Muscle layer of colon (tissue), 2 donors: ENCODE results near the gene TLR5.

Experiments
- H3K27ac ChIP-seq: one replicate; pipeline ENCODE4 v1.7.0; 2013; ENCODE audit warnings: low read depth, mild to moderate bottlenecking, low read length, moderate library complexity
- H3K27me3 ChIP-seq, 2 donors: one replicate each; pipeline ENCODE4 v1.7.0; 2013; ENCODE audit warnings: low read length in 2 of 2, mild to moderate bottlenecking in 2 of 2; ENCODE audit not compliant: insufficient read depth in 2 of 2, control insufficient read depth in 1 of 2
- H3K36me3 ChIP-seq: one replicate; pipeline ENCODE4 v1.7.0; 2013; ENCODE audit warnings: mild to moderate bottlenecking, low read length; ENCODE audit not compliant: insufficient read depth
- H3K4me1 ChIP-seq: one replicate; pipeline ENCODE4 v1.7.0; 2013; ENCODE audit warnings: mild to moderate bottlenecking, low read length; ENCODE audit not compliant: insufficient read depth
- H3K4me3 ChIP-seq, 2 donors: one replicate each; pipeline ENCODE4 v1.7.0; 2013; ENCODE audit warnings: low read length in 2 of 2, low read depth in 1 of 2, mild to moderate bottlenecking in 1 of 2, moderate library complexity in 1 of 2
- H3K9ac ChIP-seq: one replicate; pipeline ENCODE4 v1.7.0; 2013; ENCODE audit warnings: low read length
- H3K9me3 ChIP-seq: one replicate; pipeline ENCODE4 v1.7.0; 2013; ENCODE audit warnings: mild to moderate bottlenecking, low read length
- donor health status: abdominal sarcoma.
- donor health status: Adenocarcinoma of cecum.

Gene TLR5

DNA sequence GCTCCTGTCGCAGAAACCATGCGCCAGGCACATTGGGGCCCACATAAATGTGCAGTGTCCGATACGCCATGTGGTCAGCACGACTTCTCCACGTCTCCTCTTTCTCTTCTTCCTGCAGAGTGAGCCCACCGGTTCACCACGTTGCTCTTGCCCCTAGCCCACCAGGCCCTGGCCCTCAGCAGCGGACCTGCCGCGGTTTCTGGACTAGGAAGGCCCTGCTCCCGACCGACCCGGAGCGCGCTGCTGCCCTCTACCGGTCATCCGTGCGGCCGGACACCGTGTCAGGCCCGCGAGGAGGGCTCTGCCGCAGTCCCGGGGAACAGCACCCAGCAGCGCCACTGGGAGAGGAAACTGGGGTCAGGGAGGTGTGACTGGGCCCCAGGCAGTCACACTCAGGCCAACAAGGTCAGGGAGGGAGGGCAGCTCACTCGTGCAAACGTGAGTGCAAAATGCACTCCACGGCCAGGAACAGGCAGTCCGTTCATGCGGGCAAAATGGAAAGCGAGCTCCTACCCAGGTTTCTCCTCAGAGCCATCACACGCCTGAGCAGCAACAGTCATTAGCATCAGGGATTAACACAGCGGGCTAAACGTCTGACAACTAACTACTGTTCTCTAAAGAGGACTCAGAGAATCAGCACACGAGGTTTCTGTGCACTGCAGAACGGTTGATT lies 13.7 kb downstream of the TLR5 start:
- peak overlapping the region; percentile 43 for H3K27ac ChIP-seq
- H3K27me3 ChIP-seq, result no peaks in the 10 kb centered on the region
- no peak overlapping the region for H3K9ac ChIP-seq
- H3K36me3 ChIP-seq, result no peaks in the 10 kb centered on the region
- H3K9me3 ChIP-seq, result no peaks in the 10 kb centered on the region
- H3K4me1 ChIP-seq, result peaks cover 9% of the 10 kb centered on the region
- H3K4me3 ChIP-seq, result peak overlapping the region in 1 of 2 donors; percentile 35

DNA sequence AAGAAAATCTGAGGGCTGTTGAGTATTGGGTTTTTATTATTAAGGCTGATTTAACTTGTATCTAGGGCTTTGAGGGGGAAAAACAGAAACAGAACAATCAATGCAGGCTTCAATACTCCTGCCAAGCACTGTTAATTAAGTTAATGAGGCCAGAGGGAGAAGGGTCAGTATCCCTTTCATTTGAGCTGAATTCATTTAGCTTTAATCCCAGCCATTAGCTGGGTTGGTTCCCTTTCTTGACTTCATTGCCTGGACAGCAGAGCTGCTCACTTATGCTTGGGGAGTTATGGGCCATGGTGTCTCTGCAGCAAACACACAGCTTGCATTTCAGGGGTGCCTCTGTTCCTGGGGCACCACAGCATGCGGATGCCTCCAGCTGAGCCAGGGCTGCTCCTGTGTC lies 16.3 kb downstream of the TLR5 start:
- Histone ChIP-seq H3K27ac (no peak overlapping the region), H3K27me3 (no peaks in the 10 kb centered on the region), H3K4me3 (no peak overlapping the region), H3K36me3 (no peaks in the 10 kb centered on the region), H3K9me3 (no peaks in the 10 kb centered on the region), H3K9ac (no peak overlapping the region), H3K4me1 (peaks cover 8% of the 10 kb centered on the region)

DNA sequence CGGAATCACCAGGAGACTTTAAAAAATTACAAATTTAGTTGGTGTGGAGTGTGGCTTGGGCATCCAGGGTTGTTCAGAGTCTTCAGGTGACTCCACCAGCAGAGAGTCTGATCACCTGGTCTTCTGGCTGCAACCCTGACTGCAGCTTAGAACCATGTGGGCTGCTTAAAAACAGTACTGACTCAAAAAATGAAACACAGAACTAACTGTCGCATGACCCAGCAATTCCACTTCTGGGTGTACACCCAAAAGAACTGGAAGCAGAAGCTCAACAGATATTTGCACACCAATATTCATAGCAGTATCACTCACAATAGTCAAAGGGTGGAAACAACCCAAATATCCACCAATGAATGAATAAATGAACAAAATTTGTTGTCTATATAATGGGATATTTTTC lies 17.3 kb downstream of the TLR5 start:
- H3K9ac ChIP-seq, result no peak overlapping the region
- H3K4me3 ChIP-seq, result no peak overlapping the region
- peaks cover 8% of the 10 kb centered on the region for H3K4me1 ChIP-seq
- no peak overlapping the region for H3K27ac ChIP-seq
- no peaks in the 10 kb centered on the region for H3K9me3 ChIP-seq
- no peaks in the 10 kb centered on the region for H3K36me3 ChIP-seq
- H3K27me3 ChIP-seq, result no peaks in the 10 kb centered on the region

DNA sequence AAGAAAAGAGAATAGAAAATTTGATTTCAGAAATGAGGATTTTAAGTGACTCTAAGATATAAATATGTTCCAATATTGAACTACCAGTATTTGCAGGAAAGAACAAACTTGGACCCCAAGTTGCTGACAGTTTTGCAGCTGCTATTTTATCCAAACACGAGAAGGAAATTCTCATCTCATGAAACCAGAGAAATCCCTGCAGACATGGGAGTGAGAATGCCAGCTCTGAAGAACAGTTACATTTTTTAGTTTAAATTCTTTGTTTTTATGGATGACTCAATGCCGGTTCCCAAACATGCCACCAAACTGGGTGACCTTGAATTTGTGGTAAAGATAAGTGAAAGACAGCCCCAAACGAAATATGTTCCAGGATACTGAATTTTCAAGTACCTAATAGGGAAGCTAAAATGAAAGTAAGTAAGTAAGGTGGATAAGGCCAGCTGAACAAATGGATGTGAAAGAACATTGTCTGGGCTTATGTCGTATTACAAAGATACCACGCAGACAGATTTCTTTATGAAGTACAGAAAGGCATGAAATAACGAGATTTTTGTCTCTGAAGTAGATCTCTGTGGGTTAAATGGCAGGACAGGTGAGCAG lies 19.9 kb downstream of the TLR5 start:
- peak overlapping the region in 1 of 2 donors; percentile 33 for H3K4me3 ChIP-seq
- H3K27ac ChIP-seq, result no peak overlapping the region

DNA sequence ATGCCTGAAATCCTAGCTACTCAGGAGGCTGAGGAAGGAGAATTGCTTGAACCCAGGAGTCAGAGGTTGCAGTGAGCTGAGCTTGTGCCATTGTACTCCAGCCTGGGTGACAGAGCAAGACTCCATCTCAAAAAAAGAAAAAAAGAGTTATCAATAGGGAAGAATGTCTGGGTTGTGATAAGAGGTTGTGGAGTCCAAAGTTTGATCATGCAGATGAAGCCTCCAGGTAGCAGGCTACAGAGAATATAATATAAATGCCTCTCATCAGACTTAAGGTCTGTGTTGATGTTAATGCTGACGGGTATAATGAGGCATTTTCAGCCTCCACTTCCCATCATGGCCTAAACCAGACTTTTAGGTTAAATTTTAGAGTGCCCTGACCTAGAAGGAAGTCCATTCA lies 24.6 kb downstream of the TLR5 start:
- Histone ChIP-seq H3K27ac (no peak overlapping the region), H3K9me3 (no peaks in the 10 kb centered on the region), H3K4me3 (no peak overlapping the region), H3K36me3 (no peaks in the 10 kb centered on the region), H3K9ac (no peak overlapping the region), H3K4me1 (peaks cover 31% of the 10 kb centered on the region), H3K27me3 (no peaks in the 10 kb centered on the region)

More for the DNA sequence above, 19.9 kb downstream of the TLR5 start:
- Histone ChIP-seq H3K36me3 (no peaks in the 10 kb centered on the region), H3K27me3 (no peaks in the 10 kb centered on the region), H3K9ac (no peak overlapping the region), H3K4me1 (peaks cover 8% of the 10 kb centered on the region), H3K9me3 (no peaks in the 10 kb centered on the region)

DNA sequence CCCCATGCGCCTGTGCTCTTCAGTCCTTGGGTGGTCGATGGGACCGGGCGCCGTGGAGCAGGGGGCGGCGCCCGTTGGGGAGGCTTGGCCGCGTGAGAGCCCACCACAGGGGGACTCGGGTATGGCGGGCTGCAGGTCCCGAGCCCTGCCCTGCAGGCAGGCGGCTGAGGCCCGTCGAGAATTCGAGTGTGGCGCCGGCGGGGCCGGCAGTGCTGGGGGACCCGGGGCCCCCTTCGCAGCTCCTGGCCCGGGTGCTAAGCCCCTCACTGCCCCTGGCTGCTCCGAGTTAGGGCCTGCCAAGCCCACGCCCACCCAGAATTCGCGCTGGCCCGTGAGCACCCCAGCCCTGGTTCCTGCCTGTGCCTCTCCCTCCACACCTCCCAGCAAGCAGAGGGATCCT lies 26.1 kb downstream of the TLR5 start:
- Histone ChIP-seq H3K27ac (no peak overlapping the region), H3K4me1 (peaks cover 27% of the 10 kb centered on the region), H3K27me3 (no peaks in the 10 kb centered on the region), H3K9me3 (no peaks in the 10 kb centered on the region), H3K4me3 (no peak overlapping the region), H3K36me3 (no peaks in the 10 kb centered on the region), H3K9ac (no peak overlapping the region)

DNA sequence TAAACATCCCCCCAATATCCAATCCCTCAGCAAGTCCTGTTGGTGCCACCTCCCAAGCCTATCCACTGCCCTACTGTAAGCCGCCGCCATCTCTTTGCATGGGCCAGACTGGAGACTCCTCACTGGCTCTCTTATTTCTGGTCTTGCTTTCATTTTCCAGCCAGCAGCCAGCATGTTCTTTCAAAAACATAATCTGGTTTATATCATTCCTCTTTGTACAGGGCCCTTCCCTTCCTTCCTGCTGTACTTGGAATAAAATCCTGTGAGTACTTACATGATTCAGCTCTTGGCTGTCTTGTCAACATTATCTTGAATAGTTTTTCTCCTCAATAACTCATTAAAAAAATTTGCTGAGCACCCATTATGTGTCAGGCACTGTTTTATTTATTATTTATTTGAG lies 28.2 kb downstream of the TLR5 start:
- Histone ChIP-seq H3K27me3 (no peaks in the 10 kb centered on the region), H3K36me3 (no peaks in the 10 kb centered on the region), H3K9me3 (no peaks in the 10 kb centered on the region), H3K4me1 (peaks cover 27% of the 10 kb centered on the region), H3K9ac (peak overlapping the region; percentile 24), H3K27ac (peak overlapping the region; percentile 76), H3K4me3 (peak overlapping the region in 1 of 2 donors; percentile 25)

DNA sequence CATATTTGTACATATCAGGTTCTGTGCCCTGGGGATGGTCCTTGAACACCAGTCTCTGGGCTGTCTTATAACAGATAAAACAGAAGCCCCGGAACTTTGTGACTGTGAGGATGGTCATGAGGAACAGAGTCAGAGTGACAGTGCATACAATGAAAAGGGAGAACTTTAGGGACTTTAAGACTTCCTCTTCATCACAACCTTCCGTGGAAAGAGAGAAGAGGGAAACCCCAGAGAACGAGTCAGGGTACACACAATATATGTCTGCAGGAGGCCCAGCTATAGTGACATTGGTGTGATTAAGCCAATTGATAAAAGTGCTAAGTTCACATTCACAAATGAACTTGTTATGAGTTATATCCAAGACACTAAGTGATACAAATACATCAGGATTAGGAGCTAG lies 32.1 kb downstream of the TLR5 start:
- H3K4me3 ChIP-seq, result no peak overlapping the region
- no peaks in the 10 kb centered on the region for H3K9me3 ChIP-seq
- H3K4me1 ChIP-seq, result peaks cover 29% of the 10 kb centered on the region
- H3K27me3 ChIP-seq, result no peaks in the 10 kb centered on the region
- H3K27ac ChIP-seq, result no peak overlapping the region
- H3K9ac ChIP-seq, result no peak overlapping the region
- H3K36me3 ChIP-seq, result no peaks in the 10 kb centered on the region

DNA sequence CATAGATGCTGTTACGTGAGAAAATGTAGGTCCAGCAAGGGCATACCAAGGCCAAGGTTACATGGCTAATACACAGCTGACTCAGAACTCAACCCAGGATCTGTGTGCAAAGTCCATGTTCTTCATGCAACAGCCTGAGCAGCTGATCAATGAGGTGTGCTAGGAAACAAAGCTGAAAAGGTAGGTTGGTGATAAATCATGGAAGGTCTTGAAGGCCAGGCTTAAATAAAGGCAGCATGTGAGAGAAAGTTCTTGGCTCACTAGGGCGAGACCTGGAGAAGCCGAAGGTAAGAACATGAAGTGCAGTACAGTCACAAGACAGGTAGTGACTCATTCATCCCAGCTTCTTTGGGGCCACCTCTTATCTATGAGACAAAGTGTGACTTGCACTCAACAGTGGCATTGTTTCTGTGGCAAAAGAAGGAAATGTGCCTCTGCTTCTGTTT lies 33.4 kb downstream of the TLR5 start:
- H3K9ac ChIP-seq, result no peak overlapping the region
- H3K9me3 ChIP-seq, result no peaks in the 10 kb centered on the region
- H3K4me1 ChIP-seq, result peaks cover 18% of the 10 kb centered on the region
- no peaks in the 10 kb centered on the region for H3K27me3 ChIP-seq
- no peaks in the 10 kb centered on the region for H3K36me3 ChIP-seq
- H3K27ac ChIP-seq, result no peak overlapping the region
- H3K4me3 ChIP-seq, result no peak overlapping the region

DNA sequence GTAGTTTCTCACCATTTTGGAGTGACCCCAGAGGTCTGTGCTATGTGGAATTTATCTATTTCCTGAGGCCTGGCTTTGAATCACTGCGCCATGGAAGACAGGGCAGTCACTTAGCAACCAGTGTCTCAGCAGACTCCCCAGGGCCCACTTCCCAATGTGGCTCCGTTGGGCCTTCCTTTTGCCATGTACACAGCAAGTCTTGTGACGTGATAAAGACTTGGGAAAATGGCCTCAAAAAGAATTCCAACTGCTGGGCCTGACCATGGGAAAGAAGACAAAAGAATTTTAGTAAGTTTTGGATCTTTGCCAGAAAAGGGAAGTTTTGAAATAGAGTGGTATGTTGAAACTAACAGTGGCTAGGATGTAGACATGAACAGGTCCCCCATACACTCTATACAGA lies 36.2 kb downstream of the TLR5 start:
- Histone ChIP-seq H3K4me3 (no peak overlapping the region), H3K27ac (no peak overlapping the region), H3K9me3 (no peaks in the 10 kb centered on the region), H3K36me3 (no peaks in the 10 kb centered on the region), H3K9ac (no peak overlapping the region), H3K27me3 (no peaks in the 10 kb centered on the region), H3K4me1 (peaks cover 8% of the 10 kb centered on the region)

DNA sequence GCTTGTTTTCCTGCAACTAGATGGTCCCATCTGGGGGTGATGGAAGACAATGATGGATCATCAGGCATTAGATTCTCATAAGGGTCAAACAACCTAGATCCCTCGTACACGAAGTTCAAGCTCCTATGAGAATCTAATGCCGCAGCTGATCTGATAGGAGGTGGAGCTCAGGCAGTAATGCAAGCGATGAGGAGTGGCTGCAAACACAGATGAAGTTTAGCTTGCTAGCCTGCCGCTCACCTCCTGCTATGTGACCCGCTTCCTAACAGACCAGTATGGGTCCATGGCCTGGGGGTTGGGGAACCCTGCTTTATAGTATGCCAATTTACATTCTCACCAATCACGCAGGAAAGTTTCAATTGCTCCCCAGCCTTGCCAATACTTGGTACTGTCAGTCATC lies 37.5 kb downstream of the TLR5 start:
- H3K9me3 ChIP-seq, result no peaks in the 10 kb centered on the region
- no peak overlapping the region for H3K9ac ChIP-seq
- H3K27me3 ChIP-seq, result no peaks in the 10 kb centered on the region
- no peak overlapping the region for H3K27ac ChIP-seq
- H3K36me3 ChIP-seq, result no peaks in the 10 kb centered on the region
- no peak overlapping the region for H3K4me3 ChIP-seq
- peaks cover 8% of the 10 kb centered on the region for H3K4me1 ChIP-seq
